ENCODE data around the gene TMCO2.

TMCO2 gene

DNA sequence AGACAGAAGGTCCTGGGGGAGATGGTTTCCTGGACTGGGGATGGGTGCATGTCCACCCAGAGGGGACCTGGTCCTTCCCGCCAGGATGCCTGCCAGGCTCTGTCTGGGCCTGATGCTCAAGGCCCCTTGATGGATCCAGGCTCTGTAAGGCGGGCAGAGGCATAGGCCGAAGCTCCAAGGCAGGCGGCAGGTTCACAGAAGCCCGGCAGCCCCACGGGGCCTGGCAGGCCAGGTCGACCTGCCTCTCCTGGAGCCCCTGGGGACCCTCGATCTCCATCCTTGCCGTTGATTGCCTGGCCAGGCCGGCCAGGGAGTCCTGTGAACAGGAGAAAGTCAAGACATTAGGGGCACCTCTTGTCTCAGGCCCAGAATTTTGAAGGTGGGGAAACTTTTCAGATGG is 53.3 kb downstream of the TMCO2 start:
- Histone ChIP-seq H3K4me1 (no peaks in the 10 kb centered on the region), H3K4me3 (no peak overlapping the region), H3K9me3 (no peaks in the 10 kb centered on the region), H3K36me3 (replicated peaks) (no peaks in the 10 kb centered on the region), H3K27me3 (ENCODE audit: low read depth) (no peaks in the 10 kb centered on the region)
- in situ Hi-C loops (cut with MboI; ENCODE audit: low sequenced_read_pairs): no loop called here
- DNase-seq (ENCODE audit: low spot score in 2 of 2): no peak
